Stimulated activated naive CD4-positive, alpha-beta T cell treated with Interleukin-2 at 50 U/mL for 16 hours (primary cell): ENCODE data around the gene FABP1.
A peak's percentile ranks its signal among the peaks of the same experiment; 100 is the strongest.

Experiments used
- DNase-seq: peaks from one replicate; lab custom pipeline; 2025; lab: John Stamatoyannopoulos, UW

Gene FABP1

GRCh38 chr2:88127888-88128653, at the start of gene FABP1:
Gene FABP1 (minus strand): TSS chr2:88128062. CDS start chr2:88128017, 45 bp downstream.
- DNase-seq, result no peak

- no peak for DNase-seq
Observed at GRCh38 chr2:88177556-88177955, 49.7 kb upstream of the FABP1 start.

GRCh38 chr2:88176352-88176984, 48.6 kb upstream of the FABP1 start:
- DNase-seq, result no peak

- DNase-seq, result no peak
Observed at GRCh38 chr2:88172882-88173281, 45.0 kb upstream of the FABP1 start.

- no peak for DNase-seq
Observed at GRCh38 chr2:88171966-88172365, 44.1 kb upstream of the FABP1 start.

GRCh38 chr2:88170472-88170892, 42.6 kb upstream of the FABP1 start:
- no peak for DNase-seq

GRCh38 chr2:88168386-88168785, 40.5 kb upstream of the FABP1 start:
- no peak for DNase-seq

- DNase-seq, result no peak
Observed at GRCh38 chr2:88167740-88168139, 39.9 kb upstream of the FABP1 start.

- no peak for DNase-seq
Observed at GRCh38 chr2:88165332-88166003, 37.6 kb upstream of the FABP1 start.

GRCh38 chr2:88161446-88162244, 33.8 kb upstream of the FABP1 start:
- DNase-seq, result no peak

- no peak for DNase-seq
Observed at GRCh38 chr2:88160517-88160916, 32.7 kb upstream of the FABP1 start.

- DNase-seq, result peak; percentile 12
Observed at GRCh38 chr2:88159955-88160415, 32.1 kb upstream of the FABP1 start.

- DNase-seq, result no peak
Observed at GRCh38 chr2:88159481-88159880, 31.6 kb upstream of the FABP1 start.

GRCh38 chr2:88148929-88149438, 21.1 kb upstream of the FABP1 start:
- DNase-seq, result no peak

- no peak for DNase-seq
Observed at GRCh38 chr2:88147145-88147544, 19.3 kb upstream of the FABP1 start.

- no peak for DNase-seq
Observed at GRCh38 chr2:88146590-88146989, 18.7 kb upstream of the FABP1 start.

GRCh38 chr2:88144914-88145497, 17.1 kb upstream of the FABP1 start:
- no peak for DNase-seq

- DNase-seq, result no peak
Observed at GRCh38 chr2:88144271-88144670, 16.4 kb upstream of the FABP1 start.

GRCh38 chr2:88141952-88142351, 14.1 kb upstream of the FABP1 start:
- DNase-seq, result no peak

GRCh38 chr2:88139804-88140203, 11.9 kb upstream of the FABP1 start:
- DNase-seq, result no peak

- DNase-seq, result no peak
Observed at GRCh38 chr2:88139203-88139702, 11.4 kb upstream of the FABP1 start.
